22Rv1 (cell line): ENCODE data around the gene SCGB3A1.

ENCODE experiments used
- H3K27ac ChIP-seq: fragments of 450-650 bp; 2 replicates; pipeline ENCODE4 v1.5.1; 2017
- ZFX ChIP-seq: fragments of 450-650 bp; IDR thresholded peaks from 2 replicates; pipeline ENCODE4 v1.6.1; 2017; ENCODE audit warnings: antibody characterized with exemption, borderline replicate concordance
- TF ChIP-seq, protein P1 (sequence below): fragments of 450-650 bp; IDR thresholded peaks from 2 replicates; pipeline ENCODE4 v1.5.1; 2017; ENCODE audit warnings: mild to moderate bottlenecking

The SCGB3A1 gene

DNA sequence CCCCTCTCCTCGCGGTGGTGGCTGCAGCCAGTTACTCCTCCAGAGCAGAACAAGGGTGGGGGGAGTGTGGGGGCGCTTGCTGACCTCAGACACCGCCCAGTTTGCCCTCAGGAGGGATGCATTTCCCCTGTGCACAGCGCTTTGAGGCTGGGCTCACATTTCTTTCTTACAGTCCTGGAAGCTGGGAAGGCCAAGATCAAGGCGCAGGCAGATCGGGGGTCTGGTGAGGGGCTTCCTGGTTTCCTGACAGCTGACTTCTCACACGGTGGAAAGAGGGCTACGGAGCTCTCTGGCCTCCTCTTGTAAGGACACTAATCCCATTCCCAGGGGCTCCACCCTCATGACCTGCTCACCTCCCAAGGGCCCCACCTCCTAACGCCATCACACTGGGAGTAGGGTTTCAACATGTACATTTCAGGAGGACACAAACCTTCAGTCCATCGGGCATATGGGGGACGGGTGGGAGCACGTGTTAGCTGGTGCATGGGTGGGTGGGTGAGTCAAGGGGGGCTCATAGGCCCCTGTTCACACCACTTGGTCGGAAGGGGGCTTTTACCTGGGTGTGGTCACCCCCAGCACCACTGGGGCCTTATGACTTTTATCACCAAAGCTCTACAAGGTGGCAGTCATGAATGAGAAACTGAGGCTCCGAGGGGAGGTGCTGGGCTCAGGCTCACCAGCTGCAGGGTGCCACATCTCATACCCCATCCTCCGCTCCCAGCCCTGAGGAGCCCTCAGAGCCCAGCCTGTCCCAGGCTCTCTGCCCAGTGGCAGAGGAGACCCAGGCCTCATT, 7.7 kb upstream of the SCGB3A1 start:
- TF ChIP-seq, protein P1, sequence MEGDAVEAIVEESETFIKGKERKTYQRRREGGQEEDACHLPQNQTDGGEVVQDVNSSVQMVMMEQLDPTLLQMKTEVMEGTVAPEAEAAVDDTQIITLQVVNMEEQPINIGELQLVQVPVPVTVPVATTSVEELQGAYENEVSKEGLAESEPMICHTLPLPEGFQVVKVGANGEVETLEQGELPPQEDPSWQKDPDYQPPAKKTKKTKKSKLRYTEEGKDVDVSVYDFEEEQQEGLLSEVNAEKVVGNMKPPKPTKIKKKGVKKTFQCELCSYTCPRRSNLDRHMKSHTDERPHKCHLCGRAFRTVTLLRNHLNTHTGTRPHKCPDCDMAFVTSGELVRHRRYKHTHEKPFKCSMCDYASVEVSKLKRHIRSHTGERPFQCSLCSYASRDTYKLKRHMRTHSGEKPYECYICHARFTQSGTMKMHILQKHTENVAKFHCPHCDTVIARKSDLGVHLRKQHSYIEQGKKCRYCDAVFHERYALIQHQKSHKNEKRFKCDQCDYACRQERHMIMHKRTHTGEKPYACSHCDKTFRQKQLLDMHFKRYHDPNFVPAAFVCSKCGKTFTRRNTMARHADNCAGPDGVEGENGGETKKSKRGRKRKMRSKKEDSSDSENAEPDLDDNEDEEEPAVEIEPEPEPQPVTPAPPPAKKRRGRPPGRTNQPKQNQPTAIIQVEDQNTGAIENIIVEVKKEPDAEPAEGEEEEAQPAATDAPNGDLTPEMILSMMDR = no peak
- no peak for TF ChIP-seq ZFX
- H3K27ac ChIP-seq = no peak overlapping the region

- no peak overlapping the region for H3K27ac ChIP-seq
- TF ChIP-seq, protein P1 = no peak
- no peak for TF ChIP-seq ZFX
These were observed 7.0 kb upstream of the SCGB3A1 start for GRCh38 chr5:180598316-180598701.

DNA sequence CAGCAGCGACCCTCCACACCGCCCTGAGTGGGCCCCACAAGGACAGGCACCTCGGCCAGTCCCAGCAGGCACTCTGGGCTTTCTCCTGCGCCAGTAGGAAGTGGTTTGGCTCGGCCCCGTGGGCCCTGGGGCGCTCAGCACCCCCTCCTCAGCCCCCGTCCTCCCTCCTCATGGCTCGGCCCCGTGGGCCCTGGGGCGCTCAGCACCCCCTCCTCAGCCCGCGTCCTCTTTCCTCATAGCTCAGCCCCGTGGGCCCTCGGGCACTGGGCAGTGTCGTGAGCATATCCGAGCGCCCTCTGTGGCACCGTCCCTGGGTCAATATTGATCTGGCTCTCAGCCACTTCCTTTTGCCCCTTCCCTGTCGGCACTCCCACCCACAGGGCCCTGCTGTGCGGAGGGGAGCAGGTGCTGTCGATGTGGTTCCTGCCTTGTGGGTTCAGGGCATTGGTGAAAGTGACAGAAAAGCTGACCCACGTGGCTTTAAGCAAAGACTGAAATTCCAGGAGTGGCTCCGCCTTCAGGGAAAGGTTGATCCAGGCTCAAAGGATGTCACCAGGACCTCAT, 5.5 kb upstream of the SCGB3A1 start:
- no peak overlapping the region for H3K27ac ChIP-seq

GRCh38 chr5:180596115-180596667, 4.9 kb upstream of the SCGB3A1 start:
- peak overlapping the region; percentile 15; the same call in 1 of the 2 replicates for H3K27ac ChIP-seq
- TF ChIP-seq, protein P1 = no peak
- no peak for TF ChIP-seq ZFX

More for the DNA sequence above, 5.5 kb upstream of the SCGB3A1 start:
- TF ChIP-seq, protein P1 = no peak
- TF ChIP-seq ZFX = no peak

DNA sequence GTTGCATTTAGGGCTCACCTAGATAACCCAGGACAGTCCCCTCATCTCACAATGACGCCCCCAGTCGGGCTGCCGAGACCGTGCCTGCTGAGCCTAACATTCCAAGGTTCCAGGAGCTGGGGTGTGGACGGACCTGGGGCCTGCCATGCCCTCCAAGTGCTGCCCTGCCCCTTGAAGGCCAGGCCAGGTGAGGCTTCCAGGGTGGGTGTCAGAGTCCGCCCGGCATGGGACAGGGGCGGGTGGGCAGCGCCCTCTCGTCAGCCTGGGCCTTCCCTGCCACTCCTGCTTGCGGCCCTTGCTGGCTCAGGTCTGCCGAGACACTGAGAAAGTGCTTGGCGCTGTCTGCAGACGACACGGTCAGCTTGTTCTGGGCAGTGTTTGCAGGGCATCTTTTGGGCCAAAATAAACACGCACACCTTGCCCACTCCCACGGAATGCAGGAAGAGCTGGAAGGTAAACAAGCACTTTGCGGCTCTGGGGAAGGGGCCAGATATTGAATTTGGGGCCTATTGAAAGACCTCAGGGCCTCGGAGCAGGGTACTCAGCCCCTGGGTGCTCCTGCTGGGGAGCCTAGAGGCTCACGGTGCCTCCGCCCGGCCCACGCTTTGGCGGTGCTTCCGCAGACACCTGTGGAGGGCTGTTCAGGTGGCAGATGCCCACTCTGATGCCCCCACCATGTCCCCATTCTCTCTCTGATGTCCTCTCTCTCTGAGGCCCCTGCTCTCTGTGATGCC, 4.2 kb upstream of the SCGB3A1 start:
- TF ChIP-seq, protein P1 = no peak
- TF ChIP-seq ZFX = no peak
- peak overlapping the region; percentile 15; the same call in 1 of the 2 replicates for H3K27ac ChIP-seq

DNA sequence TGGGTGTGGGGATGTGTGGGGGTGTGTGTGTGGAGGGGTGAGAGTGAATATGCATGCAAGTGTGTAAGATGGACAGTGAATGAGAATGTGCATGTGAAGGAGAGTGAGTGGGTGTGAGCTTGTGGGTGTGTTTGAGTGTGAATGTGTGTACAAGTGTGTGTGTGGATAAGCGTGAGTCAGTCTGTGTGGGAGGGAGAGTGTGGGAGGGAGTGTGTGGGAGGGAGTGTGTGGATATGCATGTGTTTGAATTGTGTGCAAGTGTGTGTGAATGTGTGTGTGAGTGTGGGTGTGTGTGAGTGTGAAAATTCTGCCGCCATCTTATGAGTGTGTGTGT, 3.7 kb upstream of the SCGB3A1 start:
- TF ChIP-seq, protein P1 = no peak
- TF ChIP-seq ZFX = no peak
- H3K27ac ChIP-seq = peak overlapping the region; percentile 15; the same call in 1 of the 2 replicates
